Adrenal gland (tissue), 12 donors: ENCODE data around the gene PHACTR2. TPM values are rescaled to one million over a fixed set of nuclear protein-coding genes. Genes with fewer than 3 reads are reported as not detected.

ENCODE experiments used
- DNase-seq, 7 donors: peaks; one replicate each; pipeline ENCODE4 v3.0.0-alpha.2; 2019 to 2020
- H3K27ac ChIP-seq, 5 donors: fragments of 200-600 bp; sonication (generic) in 4 of 5; 1 replicate in 3 of 5; 2 replicates in 2 of 5; pipeline versions ENCODE4 v1.5.1 to v1.8.0; 2016 to 2020; ENCODE audit warnings: mild to moderate bottlenecking in 1 of 5
- H3K27me3 ChIP-seq: fragments of 200-600 bp; 2 replicates; pipeline ENCODE4 v1.8.0; 2021
- H3K36me3 ChIP-seq, 2 donors: fragments of 200-600 bp; replicated peaks in 1 of 2; 1 replicate in 1 of 2; 2 replicates in 1 of 2; pipeline versions ENCODE4 v1.5.1 to v1.8.0; 2018 to 2022
- H3K4me1 ChIP-seq, 2 donors: fragments of 200-600 bp; replicated peaks in 1 of 2; 1 replicate in 1 of 2; 2 replicates in 1 of 2; pipeline versions ENCODE4 v1.5.1 to v1.8.0; 2018 to 2021
- H3K4me3 ChIP-seq, 4 donors: fragments of 200-600 bp; sonication (generic) in 3 of 4; one replicate each; pipeline ENCODE4 v1.5.1; 2016 to 2018
- H3K9me3 ChIP-seq, 3 donors: fragments of 200-600 bp; sonication (generic) in 1 of 3; replicated peaks in 1 of 3; 1 replicate in 2 of 3; 2 replicates in 1 of 3; pipeline versions ENCODE4 v1.5.1 to v1.8.0; 2016 to 2021
- POLR2A ChIP-seq, 2 donors: fragments of 450-650 bp; IDR thresholded peaks; one replicate each; pipeline ENCODE4 v1.6.1; 2017; ENCODE audit warnings: antibody characterized with exemption in 2 of 2, mild to moderate bottlenecking in 2 of 2, moderate library complexity in 1 of 2
- WGBS, 4 donors: extraction: QIAGEN DNeasy Blood & Tissue Kit in 2 of 4; methylation state at CpG; one replicate each; pipeline versions ENCODE4 v1.1.5 to v1.1.7; 2013 to 2017; 5-methylcytosine and 5-hydroxymethylcytosine counted together
- intact Hi-C, 2 donors: fragments of 100-400 bp; cut with DNase I; formaldehyde crosslinking; loops; one replicate each; pipeline versions ENCODE4 v1.14.1 to v1.15.0; 2022 to 2023
- polyA plus RNA-seq, 3 donors: library from polyadenylated mRNA; stranded (reverse); fragments of 200-250 nt in 2 of 3; fragments of 350-450 nt in 1 of 3; fragmentation: Illumina TruSeq in 1 of 3; extraction: RNeasy Lipid Tissue Mini Kit (QIAGEN cat#74804) in 1 of 3; gene quantifications; one replicate each; pipeline ENCODE4 v1.2.3, GENCODE V29; 2013 to 2014
- total RNA-seq, 9 donors: library from RNA; depleted of rRNA in 4 of 9; stranded (reverse); fragments of >200 nt in 4 of 9; fragments of 120-200 nt in 1 of 9; fragmentation: NEBNext Ultra II Directional in 1 of 9; extraction: Animal tissue kit (Norgen Biotek cat#: 25700) in 1 of 9; gene quantifications; one replicate each; pipeline versions ENCODE4 v1.1.0 to v1.2.4, GENCODE V29; 2013 to 2023
- TF ChIP-seq, protein P1 (sequence below), 6 experiments: fragments of 450-650 bp in 4 of 6; fragments of 200-600 bp in 2 of 6; sonication (generic) in 1 of 6; IDR thresholded peaks; 1 replicate in 5 of 6; 2 replicates in 1 of 6; pipeline versions ENCODE4 v1.5.1 to v1.8.0; 2016 to 2021; ENCODE audit warnings: antibody characterized with exemption in 6 of 6, mild to moderate bottlenecking in 2 of 6, moderate library complexity in 1 of 6
- donor health status: healthy with polysubstance abuse.
- donor health status: Bipolar disorder and iron deficiency.
- donor health status: DM: yes; HTN: yes; CAD: no.
- donor health status: DM: no; HTN: no; CAD: no.
- donor health status: DM: no; HTN: no; CAD: no.
- donor health status: DM: yes; HTN: yes; CAD: no.

The PHACTR2 gene
- total and polyA plus RNA-seq, 12 donors = 12.1 to 315 (median 227) TPM

DNA sequence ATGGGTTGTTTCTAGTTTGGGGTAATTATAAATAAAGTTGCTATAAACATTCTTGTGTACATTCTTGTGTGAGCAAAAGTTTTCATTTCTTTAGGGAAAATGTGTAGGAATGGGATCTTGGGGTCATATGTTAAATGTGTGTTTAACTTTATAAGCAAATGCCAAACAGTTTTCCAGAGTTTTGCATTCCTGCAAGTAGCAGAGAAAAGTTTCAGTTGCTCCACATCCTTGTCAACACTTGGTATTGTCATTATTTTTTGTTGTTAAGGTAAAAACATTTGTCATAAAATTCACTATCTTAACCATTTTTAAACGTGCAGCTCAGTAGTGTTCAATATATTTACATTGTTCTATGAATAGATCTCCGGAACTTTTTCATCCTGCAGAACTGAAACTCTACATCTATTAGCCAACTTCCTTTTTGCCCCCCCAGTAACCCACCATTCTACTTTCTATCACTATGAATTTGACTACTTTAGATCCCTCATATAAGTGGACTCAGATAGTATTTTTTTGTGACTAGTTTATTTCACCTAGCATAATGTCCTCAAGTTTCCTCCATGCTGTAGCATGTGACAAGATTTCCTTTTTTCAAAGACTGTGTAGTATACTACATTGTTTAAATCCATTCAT, 48.4 kb downstream of the PHACTR2 start:
- DNase-seq = no peak
- H3K4me3 ChIP-seq = no peak overlapping the region
- no peak overlapping the region for H3K27ac ChIP-seq
- H3K9me3 ChIP-seq = no peaks in the 10 kb centered on the region
- intact Hi-C loops = no loop called here
- H3K4me1 ChIP-seq = no peaks in the 10 kb centered on the region
- TF ChIP-seq, protein P1, sequence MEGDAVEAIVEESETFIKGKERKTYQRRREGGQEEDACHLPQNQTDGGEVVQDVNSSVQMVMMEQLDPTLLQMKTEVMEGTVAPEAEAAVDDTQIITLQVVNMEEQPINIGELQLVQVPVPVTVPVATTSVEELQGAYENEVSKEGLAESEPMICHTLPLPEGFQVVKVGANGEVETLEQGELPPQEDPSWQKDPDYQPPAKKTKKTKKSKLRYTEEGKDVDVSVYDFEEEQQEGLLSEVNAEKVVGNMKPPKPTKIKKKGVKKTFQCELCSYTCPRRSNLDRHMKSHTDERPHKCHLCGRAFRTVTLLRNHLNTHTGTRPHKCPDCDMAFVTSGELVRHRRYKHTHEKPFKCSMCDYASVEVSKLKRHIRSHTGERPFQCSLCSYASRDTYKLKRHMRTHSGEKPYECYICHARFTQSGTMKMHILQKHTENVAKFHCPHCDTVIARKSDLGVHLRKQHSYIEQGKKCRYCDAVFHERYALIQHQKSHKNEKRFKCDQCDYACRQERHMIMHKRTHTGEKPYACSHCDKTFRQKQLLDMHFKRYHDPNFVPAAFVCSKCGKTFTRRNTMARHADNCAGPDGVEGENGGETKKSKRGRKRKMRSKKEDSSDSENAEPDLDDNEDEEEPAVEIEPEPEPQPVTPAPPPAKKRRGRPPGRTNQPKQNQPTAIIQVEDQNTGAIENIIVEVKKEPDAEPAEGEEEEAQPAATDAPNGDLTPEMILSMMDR (IDR thresholded peaks at IDR 0.05) = no peak
- TF ChIP-seq POLR2A (IDR thresholded peaks at IDR 0.05) = no peak
- WGBS, 4 donors = 69 to 85% (median 76%) methylated on average over 2 of the region's 2 CpGs
- H3K36me3 ChIP-seq = no peaks in the 10 kb centered on the region
- H3K27me3 ChIP-seq = no peaks in the 10 kb centered on the region

DNA sequence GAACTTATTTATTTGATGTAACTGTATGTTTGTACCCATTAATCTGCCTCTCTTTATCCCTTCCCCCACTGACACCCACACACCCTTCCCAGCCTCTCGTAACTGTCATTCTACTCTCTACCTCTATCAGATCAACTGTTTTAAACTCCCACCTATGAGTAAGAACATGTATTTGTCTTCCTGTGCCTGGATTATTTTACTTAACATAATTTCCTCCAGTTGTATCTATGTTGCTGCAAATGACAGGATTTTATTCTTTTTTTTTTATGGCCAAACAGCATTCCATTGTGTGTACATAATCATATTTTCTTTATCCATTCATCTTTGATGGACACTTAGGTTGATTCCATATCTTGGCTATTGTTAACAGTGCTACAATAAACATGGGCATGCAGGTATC, 49.3 kb downstream of the PHACTR2 start:
- TF ChIP-seq, protein P1 (IDR thresholded peaks at IDR 0.05) = no peak
- TF ChIP-seq POLR2A (IDR thresholded peaks at IDR 0.05) = no peak
- Histone ChIP-seq H3K27me3 (no peaks in the 10 kb centered on the region), H3K4me1 (peaks cover 0 to 8% of the 10 kb centered on the region in 2 donors), H3K27ac (no peak overlapping the region), H3K9me3 (no peaks in the 10 kb centered on the region), H3K4me3 (no peak overlapping the region), H3K36me3 (no peaks in the 10 kb centered on the region)
- 89 to 100% (median 96%) methylated on average over 1 of the region's 1 CpG for WGBS, 4 donors
- no peak for DNase-seq
- intact Hi-C loops = no loop called here

DNA sequence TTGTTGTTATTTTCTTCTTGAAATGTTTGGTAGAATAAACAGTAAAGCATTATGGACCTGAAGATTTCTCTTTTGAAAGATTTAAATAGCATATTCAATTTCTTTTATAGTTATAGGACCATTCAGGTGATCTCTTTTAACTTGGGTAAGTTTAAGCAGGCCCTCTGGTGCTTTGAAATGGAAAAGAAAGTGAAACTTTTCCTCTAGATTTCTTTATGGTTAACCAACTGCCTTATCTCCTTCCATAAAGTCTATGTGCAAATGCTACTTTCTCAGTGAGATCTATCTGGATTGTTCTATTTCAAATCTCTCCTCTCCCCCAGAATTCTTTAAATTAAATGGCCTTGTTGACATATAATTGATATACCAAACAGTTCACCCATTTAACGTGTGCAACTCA, 54.0 kb downstream of the PHACTR2 start:
- 88 to 96% (median 92%) methylated on average over 1 of the region's 1 CpG for WGBS, 4 donors
- intact Hi-C loops = no loop called here
- Histone ChIP-seq H3K4me3 (no peak overlapping the region), H3K9me3 (no peaks in the 10 kb centered on the region), H3K36me3 (no peaks in the 10 kb centered on the region), H3K4me1 (peaks cover 18 to 38% of the 10 kb centered on the region in 2 donors), H3K27ac (no peak overlapping the region), H3K27me3 (no peaks in the 10 kb centered on the region)
- TF ChIP-seq, protein P1 (IDR thresholded peaks at IDR 0.05) = no peak
- no peak for TF ChIP-seq POLR2A (IDR thresholded peaks at IDR 0.05)
- no peak for DNase-seq

DNA sequence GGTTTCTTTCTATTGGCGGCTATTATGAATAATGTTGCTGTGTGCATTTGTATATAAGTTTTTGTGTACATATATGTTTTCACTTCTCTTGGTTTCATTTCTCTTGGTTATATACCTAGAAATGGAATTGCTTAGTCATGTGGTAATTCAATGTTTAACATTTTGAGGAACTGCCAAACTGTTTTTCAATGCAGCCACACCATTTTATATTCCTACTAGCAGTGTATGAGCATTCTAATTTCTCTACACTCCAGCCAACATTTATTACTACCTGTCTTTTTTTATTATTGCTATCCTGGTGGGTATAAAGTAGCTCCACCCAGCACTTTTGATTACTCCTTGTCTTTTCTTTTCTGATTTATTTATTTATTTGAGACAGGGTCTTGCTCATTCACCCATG, 54.8 kb downstream of the PHACTR2 start:
- H3K27me3 ChIP-seq = no peaks in the 10 kb centered on the region
- intact Hi-C loops = no loop called here
- no peak for TF ChIP-seq POLR2A (IDR thresholded peaks at IDR 0.05)
- TF ChIP-seq, protein P1 (IDR thresholded peaks at IDR 0.05) = no peak

More for the DNA sequence above, 54.8 kb downstream of the PHACTR2 start:
- H3K27ac ChIP-seq = no peak overlapping the region
- H3K4me1 ChIP-seq = peaks cover 19 to 38% of the 10 kb centered on the region in 2 donors
- H3K4me3 ChIP-seq = no peak overlapping the region
- 85 to 92% (median 90%) methylated on average over 1 of the region's 1 CpG for WGBS, 4 donors
- H3K9me3 ChIP-seq = no peaks in the 10 kb centered on the region
- DNase-seq = no peak
- no peaks in the 10 kb centered on the region for H3K36me3 ChIP-seq
